ENCODE data around the gene TBC1D22A. TPM values are rescaled to one million over a fixed set of nuclear protein-coding genes. Genes with fewer than 3 reads are reported as not detected.

Gene TBC1D22A
- total RNA-seq, 1 donor from 2014 or later, result 28.9 TPM

DNA sequence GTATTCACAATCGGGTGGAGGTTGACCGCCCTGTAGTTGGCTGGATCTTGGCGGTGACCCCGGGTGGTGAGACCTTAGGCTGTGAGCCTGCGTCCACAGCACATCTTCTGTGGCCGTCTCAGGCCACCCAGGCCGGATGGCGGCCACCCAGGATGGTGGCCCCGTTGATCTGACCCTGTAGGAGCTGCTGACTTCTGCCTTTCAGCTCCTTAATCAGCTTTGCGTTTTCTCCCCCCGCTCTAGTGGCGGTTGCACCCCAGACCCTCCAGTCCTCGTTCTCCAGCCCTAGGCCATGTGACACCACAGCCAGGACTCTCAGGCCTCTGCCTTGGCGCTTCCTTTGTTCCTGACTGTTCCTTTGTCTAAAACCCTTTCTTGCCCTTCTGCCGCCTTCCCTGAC, 244.0 kb downstream of the TBC1D22A start:
- Mint-ChIP-seq H3K4me3 (ENCODE audit: unreplicated experiment) (no peak overlapping the region), H3K36me3 (ENCODE audit: unreplicated experiment) (peaks cover 3% of the 10 kb centered on the region), H3K9me3 (ENCODE audit: unreplicated experiment) (no peaks in the 10 kb centered on the region), H3K27me3 (ENCODE audit: unreplicated experiment) (no peaks in the 10 kb centered on the region), H3K4me1 (ENCODE audit: unreplicated experiment) (no peaks in the 10 kb centered on the region), H3K27ac (ENCODE audit: unreplicated experiment) (no peak overlapping the region)
- TF ChIP-seq, protein P1, sequence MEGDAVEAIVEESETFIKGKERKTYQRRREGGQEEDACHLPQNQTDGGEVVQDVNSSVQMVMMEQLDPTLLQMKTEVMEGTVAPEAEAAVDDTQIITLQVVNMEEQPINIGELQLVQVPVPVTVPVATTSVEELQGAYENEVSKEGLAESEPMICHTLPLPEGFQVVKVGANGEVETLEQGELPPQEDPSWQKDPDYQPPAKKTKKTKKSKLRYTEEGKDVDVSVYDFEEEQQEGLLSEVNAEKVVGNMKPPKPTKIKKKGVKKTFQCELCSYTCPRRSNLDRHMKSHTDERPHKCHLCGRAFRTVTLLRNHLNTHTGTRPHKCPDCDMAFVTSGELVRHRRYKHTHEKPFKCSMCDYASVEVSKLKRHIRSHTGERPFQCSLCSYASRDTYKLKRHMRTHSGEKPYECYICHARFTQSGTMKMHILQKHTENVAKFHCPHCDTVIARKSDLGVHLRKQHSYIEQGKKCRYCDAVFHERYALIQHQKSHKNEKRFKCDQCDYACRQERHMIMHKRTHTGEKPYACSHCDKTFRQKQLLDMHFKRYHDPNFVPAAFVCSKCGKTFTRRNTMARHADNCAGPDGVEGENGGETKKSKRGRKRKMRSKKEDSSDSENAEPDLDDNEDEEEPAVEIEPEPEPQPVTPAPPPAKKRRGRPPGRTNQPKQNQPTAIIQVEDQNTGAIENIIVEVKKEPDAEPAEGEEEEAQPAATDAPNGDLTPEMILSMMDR (IDR thresholded peaks at IDR 0.05), result no peak
- no peak for DNase-seq (ENCODE audit: extremely low spot score, unreplicated experiment)

DNA sequence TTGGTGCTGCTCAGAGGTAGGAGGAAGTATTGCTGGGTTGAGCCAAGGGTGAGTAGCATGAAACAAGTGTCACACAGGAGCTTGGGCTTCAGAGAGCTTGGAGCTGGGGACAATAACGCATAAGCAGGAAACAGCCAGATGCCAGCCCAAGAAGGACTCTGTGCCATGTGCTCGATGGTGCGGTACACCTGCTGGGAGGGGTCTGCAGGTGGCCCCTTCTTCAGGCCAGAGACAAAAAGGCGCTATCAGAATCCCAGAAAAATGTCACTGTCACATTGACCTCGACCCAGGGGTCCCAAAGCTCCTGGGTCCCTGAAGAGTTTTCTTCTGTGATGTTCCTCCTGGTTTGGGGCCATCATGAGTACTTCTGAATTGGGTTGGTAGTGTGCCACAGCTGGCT, 244.4 kb downstream of the TBC1D22A start:
- no peaks in the 10 kb centered on the region for H3K27me3 Mint-ChIP-seq (ENCODE audit: unreplicated experiment)
- TF ChIP-seq, protein P1 (IDR thresholded peaks at IDR 0.05), result no peak
- no peak overlapping the region for H3K27ac Mint-ChIP-seq (ENCODE audit: unreplicated experiment)
- peaks cover 3% of the 10 kb centered on the region for H3K36me3 Mint-ChIP-seq (ENCODE audit: unreplicated experiment)
- H3K4me3 Mint-ChIP-seq (ENCODE audit: unreplicated experiment), result no peak overlapping the region
- no peaks in the 10 kb centered on the region for H3K9me3 Mint-ChIP-seq (ENCODE audit: unreplicated experiment)
- DNase-seq (ENCODE audit: extremely low spot score, unreplicated experiment), result no peak
- no peaks in the 10 kb centered on the region for H3K4me1 Mint-ChIP-seq (ENCODE audit: unreplicated experiment)

DNA sequence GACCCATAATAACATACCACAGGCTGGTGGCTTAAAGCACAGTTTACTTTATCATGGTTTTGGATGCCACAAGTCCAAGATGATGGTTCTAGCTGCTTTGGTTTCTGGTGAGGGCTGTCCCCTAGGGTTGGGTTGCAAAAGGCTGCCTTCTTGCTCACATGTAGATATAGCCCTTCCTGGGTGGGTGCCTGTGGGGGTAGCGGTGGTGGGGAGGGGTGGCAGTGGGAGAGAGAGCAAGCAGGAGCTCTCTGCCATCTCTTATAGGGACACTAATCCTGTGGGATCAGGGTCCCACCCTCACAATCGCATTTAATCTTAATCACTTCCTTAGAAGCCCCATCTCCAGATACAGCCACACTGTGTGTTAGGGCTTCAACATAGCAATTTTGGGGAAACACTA, 245.0 kb downstream of the TBC1D22A start:
- Mint-ChIP-seq H3K27ac (ENCODE audit: unreplicated experiment) (no peak overlapping the region), H3K4me3 (ENCODE audit: unreplicated experiment) (no peak overlapping the region), H3K9me3 (ENCODE audit: unreplicated experiment) (no peaks in the 10 kb centered on the region), H3K4me1 (ENCODE audit: unreplicated experiment) (no peaks in the 10 kb centered on the region), H3K36me3 (ENCODE audit: unreplicated experiment) (peaks cover 3% of the 10 kb centered on the region), H3K27me3 (ENCODE audit: unreplicated experiment) (no peaks in the 10 kb centered on the region)
- TF ChIP-seq, protein P1 (IDR thresholded peaks at IDR 0.05), result no peak
- DNase-seq (ENCODE audit: extremely low spot score, unreplicated experiment), result no peak

DNA sequence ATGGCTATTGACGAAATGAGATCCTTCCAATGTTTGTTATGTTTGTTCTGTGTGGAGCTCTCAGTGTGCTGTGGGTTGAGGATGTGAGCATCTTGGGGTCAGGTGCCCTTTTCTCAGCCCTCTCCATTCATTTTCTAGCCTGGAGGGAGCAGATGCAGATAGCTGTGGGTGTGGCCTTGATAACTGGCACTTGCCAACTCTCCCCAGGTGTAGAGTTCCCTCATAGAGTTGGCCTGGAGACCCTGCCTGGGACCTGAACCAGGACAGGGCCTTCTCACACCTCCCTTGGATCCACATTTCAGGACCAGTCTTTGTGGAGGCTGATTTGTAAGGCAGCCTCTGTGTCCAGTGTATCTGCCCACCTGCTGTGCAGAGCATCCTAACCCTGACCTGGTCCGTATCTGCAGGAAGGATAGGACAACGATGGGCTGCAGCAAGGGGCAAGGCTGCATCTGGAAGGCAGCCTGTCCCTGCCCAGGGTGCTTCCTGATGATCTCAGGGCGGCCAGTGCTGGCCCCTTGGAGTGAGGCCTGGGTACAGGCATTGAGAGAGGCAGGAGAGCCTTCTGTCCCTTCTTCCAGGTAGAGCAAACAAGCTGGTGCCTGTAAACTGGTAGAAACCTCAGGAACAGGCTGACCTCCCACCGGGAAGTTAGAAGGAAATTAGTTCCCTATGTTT, 245.9 kb downstream of the TBC1D22A start:
- Mint-ChIP-seq H3K27ac (ENCODE audit: unreplicated experiment) (no peak overlapping the region), H3K4me1 (ENCODE audit: unreplicated experiment) (peaks cover 3% of the 10 kb centered on the region), H3K27me3 (ENCODE audit: unreplicated experiment) (no peaks in the 10 kb centered on the region), H3K9me3 (ENCODE audit: unreplicated experiment) (no peaks in the 10 kb centered on the region), H3K4me3 (ENCODE audit: unreplicated experiment) (no peak overlapping the region), H3K36me3 (ENCODE audit: unreplicated experiment) (peaks cover 3% of the 10 kb centered on the region)
- TF ChIP-seq, protein P1 (IDR thresholded peaks at IDR 0.05), result no peak
- DNase-seq (ENCODE audit: extremely low spot score, unreplicated experiment), result no peak

DNA sequence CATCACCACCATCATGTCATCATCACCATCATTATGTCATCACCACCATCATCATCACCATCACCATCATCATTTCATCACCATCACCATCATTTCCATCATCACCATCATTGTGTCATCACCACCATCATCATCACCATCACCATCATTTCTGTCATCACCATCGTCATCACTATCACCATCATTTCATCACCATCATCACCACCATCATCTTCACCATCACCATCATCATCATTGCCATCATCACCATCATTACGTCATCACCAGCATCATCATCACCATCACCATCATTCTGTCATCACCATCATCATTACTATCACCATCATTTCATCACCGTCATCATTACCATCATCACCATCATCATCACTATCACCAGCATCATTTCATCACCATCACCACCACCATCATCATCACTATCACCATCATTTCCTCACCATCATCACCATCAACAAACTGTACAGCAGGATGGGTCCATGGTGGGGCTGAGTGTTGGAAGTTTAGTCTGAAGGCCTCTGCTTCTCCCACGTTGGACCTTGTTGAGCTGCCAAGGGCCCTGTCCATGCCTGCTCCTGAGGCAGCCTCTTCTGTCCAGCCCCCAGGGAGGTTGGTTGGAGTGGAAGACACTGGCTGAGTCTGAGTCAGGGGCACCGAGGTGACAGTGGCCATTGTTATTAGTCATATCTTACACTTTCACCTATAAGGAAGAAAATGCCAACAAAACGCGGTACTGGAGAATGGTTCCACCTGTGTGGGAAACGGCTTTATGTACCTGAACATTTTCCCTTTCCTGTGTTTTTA, 247.1 kb downstream of the TBC1D22A start:
- Mint-ChIP-seq H3K27me3 (ENCODE audit: unreplicated experiment) (no peaks in the 10 kb centered on the region), H3K27ac (ENCODE audit: unreplicated experiment) (no peak overlapping the region), H3K9me3 (ENCODE audit: unreplicated experiment) (no peaks in the 10 kb centered on the region), H3K4me3 (ENCODE audit: unreplicated experiment) (no peak overlapping the region), H3K4me1 (ENCODE audit: unreplicated experiment) (peaks cover 3% of the 10 kb centered on the region), H3K36me3 (ENCODE audit: unreplicated experiment) (peaks cover 3% of the 10 kb centered on the region)
- DNase-seq (ENCODE audit: extremely low spot score, unreplicated experiment), result no peak
- TF ChIP-seq, protein P1 (IDR thresholded peaks at IDR 0.05), result no peak

Data from osteocyte (in vitro differentiated cells).